Stimulated activated effector memory CD8-positive, alpha-beta T cell treated with anti-CD3 and anti-CD28 coated beads, Interleukin-12 subunit alpha, Interleukin-12 subunit beta, amount 100 ng/mL, for 72 hours (primary cell): ENCODE measurements around the gene ZNF638.

Experiments used
- ATAC-seq: fragments of 150-1000 bp; cut with Tn5 transposase; 2 replicates; pipeline ENCODE4 v1.10.0; 2021
- DNase-seq, 2 donors: peaks; one replicate each; pipeline ENCODE4 v3.0.0; 2021 to 2022; ENCODE audit warnings: low spot score in 2 of 2
- H3K27ac Mint-ChIP-seq: one replicate; pipeline ENCODE4 v1.8.0; 2022; ENCODE audit warnings: mild to moderate bottlenecking, mixed read lengths
- H3K36me3 Mint-ChIP-seq: one replicate; pipeline ENCODE4 v1.8.0; 2022; ENCODE audit warnings: mild to moderate bottlenecking, mixed read lengths
- H3K4me1 Mint-ChIP-seq: one replicate; pipeline ENCODE4 v1.8.0; 2022; ENCODE audit warnings: mixed read lengths
- H3K4me3 Mint-ChIP-seq: one replicate; pipeline ENCODE4 v1.8.0; 2022; ENCODE audit warnings: mild to moderate bottlenecking, mixed read lengths
- H3K9me3 Mint-ChIP-seq: one replicate; pipeline ENCODE4 v1.8.0; 2022; ENCODE audit warnings: mixed read lengths

ZNF638 gene

DNA sequence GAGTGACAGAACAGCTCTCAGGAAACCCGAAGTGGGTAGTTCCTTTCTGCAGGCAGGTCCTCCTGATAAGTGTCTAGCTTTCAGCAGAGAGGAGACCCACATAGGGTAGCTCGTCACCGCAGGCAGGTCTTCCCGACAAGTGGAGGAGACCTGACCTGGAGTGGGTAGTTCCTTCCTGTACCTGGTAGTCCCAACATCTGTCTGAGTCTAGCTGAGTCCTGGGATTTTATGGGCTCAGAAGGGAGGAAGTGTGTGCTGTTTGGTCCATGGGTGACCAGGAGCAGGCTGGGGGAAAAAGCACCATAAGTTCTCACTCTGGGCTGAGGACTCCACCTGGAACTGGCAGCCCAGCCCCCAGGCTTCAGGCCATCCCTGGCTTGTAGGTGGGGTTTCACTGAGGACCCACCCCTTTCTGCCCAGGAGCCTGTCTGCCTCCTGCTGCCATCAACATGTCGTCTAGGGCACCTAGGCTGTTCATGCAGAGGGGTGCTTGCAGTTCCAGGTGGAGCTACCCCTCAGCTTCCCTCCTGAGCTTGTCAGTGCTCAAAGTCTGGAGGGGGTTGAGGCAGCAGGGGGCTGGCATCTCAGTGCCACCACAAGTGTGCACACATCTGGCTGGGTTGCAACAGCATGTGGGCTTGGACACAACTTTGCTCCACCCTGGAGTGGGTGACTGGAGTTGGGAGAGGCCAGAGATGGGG is 131.2 kb downstream of the ZNF638 start:
- DNase-seq (no peak), ATAC-seq (no peak)
- peaks cover 10% of the 10 kb centered on the region for H3K4me1 Mint-ChIP-seq
- H3K27ac Mint-ChIP-seq, result no peak overlapping the region
- H3K4me3 Mint-ChIP-seq, result no peak overlapping the region
- H3K9me3 Mint-ChIP-seq, result no peaks in the 10 kb centered on the region
- no peaks in the 10 kb centered on the region for H3K36me3 Mint-ChIP-seq

DNA sequence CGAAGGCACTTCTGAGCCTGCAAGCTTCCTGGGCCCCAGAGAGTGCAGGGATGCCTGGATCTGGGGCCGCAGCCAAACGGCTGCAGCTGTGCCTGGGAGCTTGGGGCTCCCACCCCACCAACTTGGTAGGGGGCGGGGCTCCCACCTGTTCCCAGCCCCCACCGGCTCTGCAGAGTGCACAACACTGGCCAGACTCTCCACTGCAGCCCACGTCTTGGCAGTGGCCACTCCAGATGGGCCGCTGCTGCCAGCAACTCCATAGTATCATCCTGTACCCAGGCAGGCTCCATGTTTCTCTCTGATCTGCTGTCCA is 131.7 kb downstream of the ZNF638 start:
- H3K4me1 Mint-ChIP-seq, result peaks cover 10% of the 10 kb centered on the region
- no peak overlapping the region for H3K27ac Mint-ChIP-seq

DNA sequence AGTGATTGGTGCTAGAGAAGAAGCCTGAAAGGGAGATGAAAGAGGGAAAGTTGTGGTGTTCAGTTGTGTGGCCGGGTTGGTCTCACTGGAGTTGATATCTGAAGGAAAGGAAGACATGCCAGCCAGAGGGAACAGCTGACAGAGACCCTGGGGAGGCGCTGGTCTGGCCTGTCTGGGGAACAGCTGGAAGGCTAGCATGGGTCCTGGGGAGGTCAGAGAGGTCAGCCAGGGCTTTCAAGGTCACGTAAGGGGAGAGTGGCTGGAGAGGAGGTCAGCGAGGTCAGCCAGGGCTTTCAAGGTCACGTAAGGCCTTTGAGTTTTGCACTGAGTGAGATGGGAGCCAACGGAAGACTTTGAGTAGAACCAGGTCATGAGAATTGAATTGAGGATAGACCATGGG is 132.8 kb downstream of the ZNF638 start:
- Mint-ChIP-seq H3K4me3 (no peak overlapping the region), H3K36me3 (no peaks in the 10 kb centered on the region), H3K9me3 (no peaks in the 10 kb centered on the region), H3K27ac (no peak overlapping the region), H3K4me1 (peaks cover 10% of the 10 kb centered on the region)
- no peak for DNase-seq
- no peak for ATAC-seq

More for the DNA sequence above, 131.7 kb downstream of the ZNF638 start:
- Mint-ChIP-seq H3K4me3 (no peak overlapping the region), H3K36me3 (no peaks in the 10 kb centered on the region), H3K9me3 (no peaks in the 10 kb centered on the region)
- ATAC-seq (no peak), DNase-seq (no peak)

DNA sequence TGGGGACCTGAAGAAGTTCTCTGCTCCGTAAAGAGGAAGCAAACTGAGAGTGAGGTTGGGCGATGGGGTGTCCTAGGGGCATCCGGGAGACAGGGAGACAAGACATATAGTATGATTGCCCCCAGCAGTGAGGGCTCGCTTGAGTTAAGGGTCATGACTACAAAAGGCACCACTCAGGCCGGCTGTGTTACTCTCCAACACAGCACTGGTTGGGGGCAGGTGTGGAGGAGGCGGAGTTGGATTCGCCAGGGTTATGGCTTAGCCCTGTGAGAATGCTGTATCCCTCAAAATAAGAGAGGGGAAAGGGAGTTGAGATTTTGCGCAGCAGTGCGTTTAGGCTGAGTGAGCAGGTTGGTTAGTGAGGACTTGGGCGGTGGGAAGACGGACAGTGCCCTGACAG is 133.8 kb downstream of the ZNF638 start:
- Mint-ChIP-seq H3K4me3 (no peak overlapping the region), H3K27ac (no peak overlapping the region), H3K4me1 (peaks cover 10% of the 10 kb centered on the region), H3K9me3 (no peaks in the 10 kb centered on the region), H3K36me3 (no peaks in the 10 kb centered on the region)
- ATAC-seq (no peak), DNase-seq (no peak)

DNA sequence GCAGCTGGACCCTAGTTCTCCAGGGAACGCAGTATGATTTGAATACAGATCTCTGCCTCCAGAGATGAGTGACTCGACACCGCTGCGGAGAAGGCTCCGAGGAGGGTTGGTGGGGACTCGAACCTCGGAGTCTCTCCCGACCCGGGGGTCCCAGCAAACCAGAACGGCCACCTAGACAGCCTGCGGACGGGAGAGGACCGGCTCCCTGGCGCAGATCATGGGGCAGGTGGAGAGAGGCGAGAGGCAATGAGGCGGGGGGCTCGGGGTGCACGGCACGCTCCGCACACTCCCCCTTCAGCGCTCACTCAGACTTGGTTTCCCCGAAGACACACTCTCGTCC is 134.3 kb downstream of the ZNF638 start:
- peaks cover 10% of the 10 kb centered on the region for H3K4me1 Mint-ChIP-seq
- H3K4me3 Mint-ChIP-seq, result no peak overlapping the region
- DNase-seq, result no peak
- H3K36me3 Mint-ChIP-seq, result no peaks in the 10 kb centered on the region
- no peak overlapping the region for H3K27ac Mint-ChIP-seq
- ATAC-seq, result no peak
- no peaks in the 10 kb centered on the region for H3K9me3 Mint-ChIP-seq

DNA sequence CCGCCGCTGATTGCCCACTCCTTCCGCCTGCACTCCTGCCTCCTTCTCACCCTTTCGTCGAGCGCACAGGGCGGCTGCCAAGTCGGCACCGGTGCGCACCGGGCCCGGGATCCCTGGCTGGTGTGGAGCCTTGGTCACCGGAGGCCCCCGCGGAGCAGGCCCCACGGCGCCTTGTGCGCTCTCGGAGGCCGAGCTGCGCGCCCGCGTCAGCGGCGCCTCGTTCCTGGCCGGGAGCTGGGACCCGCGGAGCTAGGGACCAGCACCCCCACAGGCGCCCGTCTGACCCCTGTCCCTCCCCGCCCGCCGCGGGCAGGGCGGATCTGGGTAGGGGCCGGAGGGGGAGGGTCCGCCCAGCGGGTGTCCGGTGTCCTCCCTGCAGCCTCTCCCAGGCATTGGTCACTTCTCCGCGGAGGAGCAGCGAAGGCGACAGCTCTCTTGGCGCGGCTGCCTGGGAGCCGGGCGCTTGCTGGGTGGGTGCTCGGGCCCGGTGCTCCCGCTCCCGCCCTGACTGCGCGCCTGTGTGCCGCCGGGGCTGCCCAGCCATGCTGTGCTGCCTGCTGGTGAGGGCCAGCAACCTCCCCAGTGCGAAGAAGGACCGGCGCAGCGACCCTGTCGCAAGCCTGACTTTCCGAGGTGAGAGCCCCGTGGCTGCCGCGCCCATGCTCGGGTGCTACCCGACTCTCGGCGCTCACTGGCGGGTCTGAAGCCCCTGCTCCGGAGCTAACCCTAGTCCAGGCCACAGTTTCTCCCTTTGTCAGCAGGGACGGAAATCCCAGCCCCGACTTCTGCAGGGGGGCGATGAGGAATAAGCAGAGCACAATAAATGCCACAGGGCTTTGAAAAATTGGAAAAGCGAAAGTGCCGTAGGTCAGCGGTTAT is 135.0 kb downstream of the ZNF638 start:
- DNase-seq, result peak in 1 of 2 donors; percentile 57
- peaks cover 10% of the 10 kb centered on the region for H3K4me1 Mint-ChIP-seq
- no peak overlapping the region for H3K27ac Mint-ChIP-seq
- no peak overlapping the region for H3K4me3 Mint-ChIP-seq
- H3K9me3 Mint-ChIP-seq, result no peaks in the 10 kb centered on the region
- H3K36me3 Mint-ChIP-seq, result no peaks in the 10 kb centered on the region
- ATAC-seq, result peak; percentile 51

DNA sequence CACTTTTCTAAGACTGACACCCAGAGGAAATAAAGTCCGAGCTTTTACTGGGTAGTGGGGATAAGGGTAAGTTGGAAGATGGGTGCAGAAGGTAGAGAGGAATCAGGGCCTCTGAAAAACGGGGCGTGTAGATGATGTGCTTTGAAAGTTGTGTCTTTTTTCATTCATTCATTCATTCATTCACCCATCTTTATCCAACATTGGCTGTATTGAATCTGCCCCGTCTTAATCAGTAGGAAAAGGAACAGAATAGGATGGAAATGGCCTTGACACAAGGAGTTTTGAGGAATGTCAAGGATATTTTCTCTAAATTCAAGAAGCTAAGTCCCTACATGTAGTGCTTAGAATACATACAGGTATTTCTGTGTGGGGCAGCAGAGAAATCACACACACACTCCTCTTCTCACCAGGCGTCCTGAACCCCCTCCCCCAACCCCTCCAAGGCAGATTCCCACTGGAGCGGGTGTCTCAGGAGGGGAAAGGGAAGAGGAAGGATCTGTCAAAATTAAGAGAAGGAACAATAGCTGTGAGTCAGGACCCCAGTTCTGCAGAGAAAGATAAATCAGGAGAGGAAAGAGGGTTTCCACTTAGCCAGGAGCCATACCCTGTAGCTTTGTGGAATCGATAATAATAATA is 135.7 kb downstream of the ZNF638 start:
- H3K36me3 Mint-ChIP-seq, result no peaks in the 10 kb centered on the region
- no peak for DNase-seq
- no peak overlapping the region for H3K27ac Mint-ChIP-seq
- no peak for ATAC-seq
- H3K4me1 Mint-ChIP-seq, result peaks cover 10% of the 10 kb centered on the region
- H3K9me3 Mint-ChIP-seq, result no peaks in the 10 kb centered on the region
- H3K4me3 Mint-ChIP-seq, result no peak overlapping the region

DNA sequence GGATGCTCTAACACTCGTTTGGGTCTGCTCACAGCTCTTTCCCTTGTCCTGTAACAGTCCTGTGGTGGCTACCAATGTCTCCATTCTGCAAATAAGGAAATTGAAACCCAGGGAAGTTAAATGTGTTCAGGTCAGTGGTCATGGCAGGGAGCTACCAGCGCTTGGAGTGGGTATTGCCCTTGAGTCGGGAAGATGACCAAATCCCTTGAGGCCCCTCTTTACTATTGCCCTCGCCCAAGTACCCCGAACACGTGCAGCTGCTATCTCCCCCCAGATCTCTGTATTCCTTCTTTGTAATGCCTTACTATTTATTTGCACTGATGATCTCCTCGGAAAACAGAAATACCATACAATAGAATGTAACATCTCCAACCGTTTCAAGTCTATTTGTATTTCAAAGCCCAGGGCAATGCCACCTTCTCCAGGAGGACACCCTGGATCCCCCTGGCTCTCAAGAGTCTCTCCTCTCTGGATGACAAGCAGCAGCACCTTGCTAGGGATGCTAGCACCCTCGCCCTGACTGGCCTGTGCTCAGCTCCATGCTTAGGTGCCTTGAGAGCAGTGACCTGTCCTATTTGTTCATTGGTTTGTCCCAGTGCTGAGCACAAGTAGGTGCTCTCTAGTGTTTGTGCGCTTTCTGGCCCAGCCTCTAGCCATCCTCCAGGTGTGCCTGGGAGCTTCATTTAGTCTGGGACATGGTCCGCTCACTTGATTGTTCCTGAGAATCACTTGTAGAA is 136.9 kb downstream of the ZNF638 start:
- ATAC-seq (no peak), DNase-seq (no peak)
- H3K9me3 Mint-ChIP-seq, result no peaks in the 10 kb centered on the region
- no peak overlapping the region for H3K27ac Mint-ChIP-seq
- no peak overlapping the region for H3K4me3 Mint-ChIP-seq
- H3K36me3 Mint-ChIP-seq, result no peaks in the 10 kb centered on the region
- peaks cover 10% of the 10 kb centered on the region for H3K4me1 Mint-ChIP-seq

DNA sequence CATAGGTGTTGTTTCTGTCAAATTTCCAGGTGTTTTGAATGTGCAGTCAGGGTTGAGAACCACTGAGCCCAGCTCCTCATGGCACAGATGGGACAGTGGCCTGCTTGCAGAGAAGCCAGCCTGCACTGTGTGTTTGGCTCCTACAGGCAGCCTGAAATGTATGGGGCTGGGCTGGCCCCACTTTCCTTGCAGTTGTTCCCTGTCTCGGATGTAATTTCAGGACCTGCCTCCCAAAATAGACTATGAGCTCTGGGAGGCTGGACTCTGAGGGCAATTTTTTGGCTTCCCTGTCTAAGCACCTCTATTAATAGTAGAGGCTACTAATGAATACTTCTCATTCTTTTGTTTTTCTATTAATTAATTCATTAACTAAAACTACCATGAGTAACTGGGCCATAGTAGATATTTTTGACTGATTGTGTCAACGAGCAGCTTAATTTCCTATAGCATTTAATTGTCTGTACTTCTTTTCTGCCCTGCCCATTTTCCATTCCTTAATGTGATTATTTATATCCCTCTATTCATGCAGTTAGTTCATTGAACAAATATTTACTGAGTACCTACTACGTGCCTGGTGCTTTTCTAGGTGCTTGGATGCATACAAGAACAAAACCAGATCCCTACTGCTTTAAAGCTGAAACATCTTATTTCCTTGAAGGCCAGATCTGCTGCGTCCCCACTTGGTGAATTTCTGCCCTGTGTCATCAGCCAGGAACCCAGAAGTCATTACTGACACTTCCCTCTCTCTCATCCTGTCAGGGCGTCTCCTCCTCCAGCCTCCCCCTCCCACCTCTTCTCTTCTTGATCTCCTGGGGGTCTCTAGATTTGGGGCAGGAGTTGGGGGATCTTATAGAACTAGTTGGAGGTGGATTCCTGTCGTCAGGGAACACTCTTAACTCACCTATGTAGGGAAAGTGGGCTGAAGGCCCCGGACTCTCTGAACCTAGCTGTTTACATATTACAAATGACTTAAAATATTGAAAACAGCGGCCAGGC is 138.1 kb downstream of the ZNF638 start:
- ATAC-seq, result no peak
- Mint-ChIP-seq H3K4me3 (no peak overlapping the region), H3K9me3 (no peaks in the 10 kb centered on the region), H3K36me3 (no peaks in the 10 kb centered on the region), H3K4me1 (peaks cover 10% of the 10 kb centered on the region), H3K27ac (no peak overlapping the region)
- no peak for DNase-seq

DNA sequence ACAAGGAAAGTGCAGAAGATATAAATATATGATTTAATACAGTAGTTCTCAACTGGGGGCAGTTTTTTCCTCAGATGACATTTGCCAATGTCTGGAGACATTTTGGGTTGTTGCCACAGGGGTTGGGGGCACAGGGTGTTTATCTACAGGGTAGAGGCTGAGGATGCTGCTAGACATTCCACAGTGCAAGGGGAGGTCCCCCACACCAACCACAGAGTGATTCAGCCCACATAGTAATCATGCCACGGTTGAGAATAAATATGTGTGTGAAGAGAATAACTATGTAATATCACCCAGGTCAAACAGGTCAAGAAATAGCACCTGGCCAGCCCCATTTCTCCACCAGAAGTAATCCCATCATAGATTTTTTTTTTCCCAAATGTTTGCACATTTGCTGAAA is 139.7 kb downstream of the ZNF638 start:
- DNase-seq (no peak), ATAC-seq (peak; percentile 69)
- Mint-ChIP-seq H3K36me3 (no peaks in the 10 kb centered on the region), H3K4me1 (peaks cover 10% of the 10 kb centered on the region), H3K27ac (no peak overlapping the region), H3K4me3 (no peak overlapping the region), H3K9me3 (no peaks in the 10 kb centered on the region)

DNA sequence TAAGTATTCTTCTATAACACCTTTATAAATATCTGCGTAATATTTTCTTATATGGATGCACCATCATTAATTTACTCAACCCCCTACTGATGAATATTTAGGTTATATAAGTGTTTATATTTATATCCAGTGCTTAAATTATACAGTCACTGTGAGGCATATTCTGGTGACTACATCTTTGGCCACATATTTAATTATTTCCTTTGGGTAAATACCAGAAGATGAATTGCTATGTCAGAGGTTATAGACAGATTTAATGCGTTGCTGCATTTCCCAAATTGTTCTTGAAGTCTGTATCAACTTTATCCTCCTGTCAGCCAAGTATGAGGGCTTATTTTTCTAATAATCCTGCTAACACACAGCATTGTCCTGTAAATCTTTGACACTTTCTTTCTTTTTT is 140.4 kb downstream of the ZNF638 start:
- H3K36me3 Mint-ChIP-seq, result no peaks in the 10 kb centered on the region
- no peak overlapping the region for H3K27ac Mint-ChIP-seq
- H3K9me3 Mint-ChIP-seq, result no peaks in the 10 kb centered on the region
- ATAC-seq (no peak), DNase-seq (no peak)
- peaks cover 7% of the 10 kb centered on the region for H3K4me1 Mint-ChIP-seq
- H3K4me3 Mint-ChIP-seq, result no peak overlapping the region

DNA sequence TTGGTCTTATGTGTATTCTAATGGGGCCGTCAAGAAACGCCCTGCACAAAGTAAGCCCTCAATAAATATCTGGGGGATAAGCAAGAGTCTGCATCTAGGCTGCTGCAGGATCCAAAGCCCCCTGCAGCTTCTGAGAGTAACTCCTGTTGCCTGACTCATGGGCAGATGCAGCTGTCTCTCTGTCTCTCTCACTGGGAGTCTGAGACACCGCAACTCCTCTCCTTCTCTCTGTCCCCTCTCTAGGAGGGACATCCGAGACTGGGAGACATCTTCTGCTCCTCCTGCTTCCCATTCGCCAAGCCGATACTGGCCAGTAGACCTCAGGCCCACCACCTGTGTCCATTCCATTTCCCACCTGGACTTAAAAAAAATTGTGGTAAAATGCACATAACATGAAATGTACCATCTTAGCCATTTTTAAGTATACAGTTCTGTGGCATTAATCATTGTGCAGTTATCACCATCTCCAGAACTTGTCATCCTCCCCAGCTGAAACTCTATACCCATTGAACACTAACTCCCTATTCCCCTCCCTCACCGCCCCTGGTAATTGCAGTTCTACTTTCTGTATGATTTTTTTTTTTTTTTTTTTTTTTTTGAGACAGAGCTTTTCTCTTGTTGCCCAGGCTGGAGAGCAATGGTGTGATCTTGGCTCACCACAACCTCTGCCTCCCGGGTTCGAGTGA is 141.9 kb downstream of the ZNF638 start:
- Mint-ChIP-seq H3K4me3 (no peak overlapping the region), H3K4me1 (no peaks in the 10 kb centered on the region), H3K36me3 (no peaks in the 10 kb centered on the region), H3K9me3 (no peaks in the 10 kb centered on the region), H3K27ac (no peak overlapping the region)
- no peak for DNase-seq
- ATAC-seq, result no peak

DNA sequence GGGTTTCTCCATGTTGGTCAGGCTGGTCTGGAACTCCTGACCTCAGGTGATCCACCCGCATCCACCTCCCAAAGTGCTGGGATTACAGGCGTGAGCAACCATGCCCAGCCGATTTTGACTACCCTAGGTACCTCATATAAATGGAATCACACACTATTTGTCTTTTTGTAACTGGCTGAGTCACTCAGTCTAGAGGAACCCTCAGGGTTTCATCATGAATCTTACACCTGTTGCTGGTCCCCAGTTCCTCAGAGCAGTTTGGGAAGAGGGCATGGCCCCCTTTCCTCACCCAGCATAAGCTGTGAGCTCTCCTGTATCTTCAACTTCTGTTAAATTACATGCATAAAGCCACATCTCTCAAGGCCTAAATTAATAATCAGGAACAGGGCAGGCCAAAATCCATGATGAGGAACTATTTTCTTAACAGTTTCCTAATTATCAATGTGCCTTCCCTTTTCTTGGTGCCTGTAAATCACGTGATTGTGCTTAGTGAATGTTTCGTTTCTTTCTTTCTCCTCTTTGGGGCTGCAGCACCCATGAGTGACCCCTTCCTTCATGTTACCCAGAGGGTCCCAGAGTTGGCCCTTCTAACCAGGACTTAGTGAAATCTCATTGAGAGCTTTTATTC is 142.6 kb downstream of the ZNF638 start:
- Mint-ChIP-seq H3K4me3 (no peak overlapping the region), H3K36me3 (no peaks in the 10 kb centered on the region), H3K9me3 (no peaks in the 10 kb centered on the region), H3K4me1 (no peaks in the 10 kb centered on the region), H3K27ac (no peak overlapping the region)
- ATAC-seq (no peak), DNase-seq (no peak)
